GM18505 (cell line): Measurements from ENCODE around the gene ATG101.

ENCODE experiments used
- ATAC-seq: cut with Tn5 transposase; IDR thresholded peaks from one replicate; pipeline ENCODE4 v1.9.1; 2021; ENCODE audit not compliant: unreplicated experiment
- POLR2A ChIP-seq: IDR thresholded peaks from 4 replicates; pipeline ENCODE4 v1.6.1; 2011; ENCODE audit warnings: borderline replicate concordance; ENCODE audit not compliant: insufficient read depth, insufficient read length; ENCODE audit errors: extremely low read depth

Gene ATG101

GRCh38 chr12:52066346-52067080 is 3.3 kb upstream of the ATG101 start:
- TF ChIP-seq POLR2A = no peak
- no peak for ATAC-seq

- TF ChIP-seq POLR2A = no peak
- no peak for ATAC-seq
These were observed 2.8 kb upstream of the ATG101 start for GRCh38 chr12:52067081-52067374.

GRCh38 chr12:52070185-52070925 is 577 bp downstream of the ATG101 start:
- peak; percentile 4 for ATAC-seq
- TF ChIP-seq POLR2A = no peak

DNA sequence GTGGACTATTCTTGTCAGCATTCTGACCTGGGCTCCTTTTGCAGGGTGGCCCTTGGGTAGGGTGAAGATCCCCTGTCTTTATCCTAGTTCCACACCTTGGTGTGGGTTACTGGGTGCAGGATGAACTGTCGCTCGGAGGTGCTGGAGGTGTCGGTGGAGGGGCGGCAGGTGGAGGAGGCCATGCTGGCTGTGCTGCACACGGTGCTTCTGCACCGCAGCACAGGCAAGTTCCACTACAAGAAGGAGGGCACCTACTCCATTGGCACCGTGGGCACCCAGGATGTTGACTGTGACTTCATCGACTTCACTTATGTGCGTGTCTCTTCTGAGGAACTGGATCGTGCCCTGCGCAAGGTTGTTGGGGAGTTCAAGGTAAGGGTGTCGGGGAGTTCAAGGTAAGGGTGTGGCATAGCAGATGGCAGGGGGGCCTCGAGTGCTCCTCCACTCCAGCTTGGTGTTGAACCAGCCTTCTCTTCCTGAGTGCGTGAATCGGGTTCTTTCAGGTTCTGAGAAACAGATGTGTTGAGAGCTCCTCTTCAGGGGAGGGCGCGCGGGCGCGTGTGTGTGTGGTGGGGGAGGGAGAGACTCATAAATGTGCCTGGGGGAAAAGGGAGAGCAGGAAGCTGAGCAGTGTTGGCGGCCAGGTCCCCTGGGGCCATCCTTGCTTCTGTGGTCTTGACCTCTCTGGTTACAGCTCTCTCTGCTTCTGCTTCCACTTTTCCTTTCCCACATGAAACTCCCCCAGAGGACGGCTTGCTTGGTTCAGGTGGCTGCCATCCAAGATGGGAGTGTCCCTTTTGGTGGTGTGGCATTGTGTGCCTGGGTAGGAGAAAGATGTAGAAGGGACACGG is 4.0 kb downstream of the ATG101 start:
- no peak for TF ChIP-seq POLR2A

DNA sequence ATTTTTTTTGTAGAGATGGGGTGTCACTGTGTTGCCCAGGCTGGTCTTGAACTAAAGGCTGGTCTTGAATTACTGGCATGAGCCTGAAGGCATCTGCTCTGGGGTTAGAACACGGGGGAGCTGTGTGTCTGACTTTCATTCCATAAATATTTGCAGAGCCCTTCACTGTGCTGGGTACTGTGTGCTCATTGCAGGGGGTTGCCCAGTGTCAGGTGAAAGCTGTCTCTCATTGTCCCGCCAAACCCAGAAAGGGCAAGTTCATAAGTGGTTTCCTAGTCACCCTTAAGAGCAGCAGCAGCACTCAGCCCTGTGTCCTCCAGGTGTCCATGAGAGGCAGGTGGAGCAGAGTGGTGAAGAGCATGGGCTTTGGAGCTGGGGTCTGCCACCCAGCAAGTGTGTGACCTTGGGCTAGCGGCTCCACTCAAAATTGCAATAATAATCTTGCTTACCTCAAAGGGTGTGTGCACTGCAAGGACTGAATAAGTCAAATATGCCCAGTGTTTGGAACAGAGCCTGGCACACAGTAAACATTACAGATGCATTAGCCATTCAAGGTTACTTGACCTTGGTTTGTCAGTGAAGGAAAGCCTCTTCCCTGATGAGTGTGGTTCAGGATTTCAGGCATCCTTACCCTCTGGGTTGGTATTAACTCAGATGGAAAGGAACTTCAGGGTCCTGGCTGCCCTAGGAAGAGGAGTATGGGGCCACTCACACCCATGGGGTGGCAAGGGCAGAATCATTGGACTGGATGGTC is 5.4 kb downstream of the ATG101 start:
- TF ChIP-seq POLR2A = no peak
- ATAC-seq = no peak

More for the DNA sequence above, 4.0 kb downstream of the ATG101 start:
- no peak for ATAC-seq

GRCh38 chr12:52076811-52077210 is 7.0 kb downstream of the ATG101 start:
- ATAC-seq = no peak
- no peak for TF ChIP-seq POLR2A

DNA sequence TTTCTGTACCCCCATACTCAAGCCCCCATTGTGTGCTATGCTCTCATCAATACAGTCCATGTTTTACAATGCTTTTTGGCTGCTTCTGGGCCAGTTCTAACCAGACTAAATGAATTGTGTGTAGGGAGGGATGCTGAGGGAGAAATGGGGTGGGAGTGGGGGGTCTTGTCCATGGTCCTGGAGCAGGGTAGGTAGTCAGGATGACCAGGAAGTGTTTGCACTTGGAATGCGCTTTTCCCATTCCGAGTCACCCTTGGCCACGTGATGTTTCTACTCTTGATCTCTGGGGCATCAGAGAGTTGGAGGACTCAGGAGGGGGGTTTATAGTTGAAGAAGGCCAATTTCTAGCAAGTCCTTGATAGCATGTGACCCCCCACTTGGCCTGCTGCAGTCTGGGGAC is 8.5 kb downstream of the ATG101 start:
- ATAC-seq = no peak
- no peak for TF ChIP-seq POLR2A

- TF ChIP-seq POLR2A = no peak
- ATAC-seq = no peak
These were observed 10.0 kb downstream of the ATG101 start, which contains the start of gene SMIM41 for GRCh38 chr12:52079576-52080402. Gene SMIM41, plus strand, starts transcription at chr12:52079704. Its CDS starts 76 bp downstream, at chr12:52079780.

DNA sequence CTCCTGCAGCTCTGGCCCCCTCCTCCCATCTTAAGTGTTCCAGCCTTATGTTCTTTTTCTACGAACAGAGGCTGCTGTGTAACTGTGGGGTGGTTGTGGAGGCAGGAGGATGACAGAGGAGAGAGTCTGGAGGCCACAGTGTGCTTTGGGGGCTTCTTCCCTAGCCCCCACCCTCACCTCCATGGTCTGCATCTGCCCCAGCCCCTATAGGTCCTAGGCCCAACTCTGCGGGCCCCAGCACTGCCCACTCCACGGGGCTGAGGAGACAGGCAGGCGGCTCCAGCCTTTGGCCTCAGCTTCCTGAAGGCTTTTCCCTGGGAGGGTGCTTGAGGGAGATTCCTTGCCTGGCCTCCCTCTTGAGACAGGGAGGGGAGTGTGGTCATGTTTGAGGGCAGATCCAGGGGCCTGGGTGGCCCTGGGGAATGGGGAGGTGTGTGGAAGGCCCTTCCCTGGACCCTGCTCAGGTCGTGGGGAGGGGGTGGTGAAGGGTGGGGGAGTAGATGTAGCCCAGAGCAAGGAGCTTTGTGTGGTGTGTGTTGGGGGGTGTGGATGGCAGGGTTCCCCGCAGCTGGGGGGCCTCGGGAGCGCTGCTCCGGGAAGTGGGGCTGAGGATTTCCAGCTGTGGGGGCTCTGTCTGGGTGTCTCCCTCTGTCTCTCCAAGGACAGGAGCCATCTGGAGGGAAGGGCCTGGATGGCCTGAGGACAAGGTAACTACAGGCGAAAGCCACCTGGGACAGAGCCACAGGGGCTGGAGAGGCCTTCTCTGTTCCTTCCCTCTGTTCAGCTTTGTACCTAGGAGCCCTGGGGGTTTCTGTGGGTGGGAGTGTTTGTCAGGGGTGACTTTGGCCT is 10.8 kb downstream of the ATG101 start:
- TF ChIP-seq POLR2A = no peak
- ATAC-seq = no peak

- TF ChIP-seq POLR2A = no peak
- ATAC-seq = peak; percentile 62
These were observed 11.5 kb downstream of the ATG101 start for GRCh38 chr12:52081263-52081733.

GRCh38 chr12:52082026-52082668 is 12.4 kb downstream of the ATG101 start:
- ATAC-seq = no peak
- TF ChIP-seq POLR2A = no peak
